Psoas muscle (tissue), 8 donors: ENCODE results near the gene CAMTA1. TPM values are rescaled to one million over a fixed set of nuclear protein-coding genes. Genes with fewer than 3 reads are reported as not detected.

Experiments
- ATAC-seq, 4 donors: fragments of 200-7000 bp; cut with Tn5 transposase; one replicate each; pipeline ENCODE4 v1.9.1; 2020; ENCODE audit warnings: moderate library complexity in 3 of 4, mild to moderate bottlenecking in 2 of 4
- DNase-seq, 2 donors: peaks; one replicate each; pipeline ENCODE4 v3.0.0-alpha.2; 2020
- H3K27ac ChIP-seq: fragments of 200-600 bp; one replicate; pipeline ENCODE4 v1.8.0; 2022
- H3K27me3 ChIP-seq, 3 donors: fragments of 200-600 bp in 1 of 3; one replicate each; pipeline versions ENCODE4 v1.6.1 to v1.8.0; 2013 to 2022; ENCODE audit warnings: low read length in 2 of 3, mild to moderate bottlenecking in 2 of 3, moderate library complexity in 1 of 3; ENCODE audit not compliant: insufficient read depth in 3 of 3
- H3K36me3 ChIP-seq, 2 donors: fragments of 200-600 bp in 1 of 2; one replicate each; pipeline versions ENCODE4 v1.6.1 to v1.8.0; 2013 to 2022; ENCODE audit warnings: low read depth in 1 of 2, mild to moderate bottlenecking in 1 of 2, moderate library complexity in 1 of 2; ENCODE audit not compliant: insufficient read depth in 1 of 2
- H3K4me1 ChIP-seq: fragments of 200-600 bp; one replicate; pipeline ENCODE4 v1.8.0; 2022
- H3K4me3 ChIP-seq: fragments of 200-600 bp; one replicate; pipeline ENCODE4 v1.8.0; 2022; ENCODE audit warnings: mild to moderate bottlenecking
- H3K9me3 ChIP-seq: fragments of 200-600 bp; one replicate; pipeline ENCODE4 v1.8.0; 2022
- CTCF ChIP-seq: fragments of 200-600 bp; IDR thresholded peaks from one replicate; pipeline ENCODE4 v1.8.0; 2022; ENCODE audit warnings: antibody characterized with exemption
- WGBS, 3 donors: extraction: QIAGEN DNeasy Blood & Tissue Kit; methylation state at CpG; one replicate each; pipeline versions ENCODE4 v1.1.6 to v1.1.7; 2013; 5-methylcytosine and 5-hydroxymethylcytosine counted together
- intact Hi-C, 2 donors: fragments of 100-400 bp; cut with DNase I; formaldehyde crosslinking; loops; one replicate each; pipeline versions ENCODE4 v1.11.0 to v1.14.2; 2022
- polyA plus RNA-seq, 3 donors: library from polyadenylated mRNA; stranded (reverse); fragments of 200-250 nt; gene quantifications; one replicate each; pipeline ENCODE4 v1.2.3, GENCODE V29; 2013
- total RNA-seq, 4 donors: library from RNA; stranded (reverse); fragmentation: NEBNext Ultra II Directional in 2 of 4; extraction: Animal tissue kit (Norgen Biotek cat#: 25700) in 2 of 4; gene quantifications; one replicate each; pipeline versions ENCODE4 v1.2.1 to v1.2.4, GENCODE V29; 2021 to 2023
- donor health status: healthy with polysubstance abuse.
- donor health status: DM: no; HTN: no; CAD: no; lungs with moderate emphysema.
- donor health status: Bipolar disorder and iron deficiency.
- donor health status: healthy.
- donor health status: DM: yes; HTN: yes; CAD: no.
- donor health status: DM: no; HTN: no; CAD: no.
- donor health status: DM: no; HTN: no; CAD: no.
- donor health status: DM: yes; HTN: yes; CAD: no.

Gene CAMTA1
- total and polyA plus RNA-seq, 7 donors, result 64.6 to 206 (median 76.5) TPM

GRCh38 chr1:7251454-7251800 is 466.2 kb downstream of the CAMTA1 start:
- Histone ChIP-seq H3K27ac (no peak overlapping the region), H3K4me3 (no peak overlapping the region), H3K9me3 (no peaks in the 10 kb centered on the region), H3K27me3 (peaks cover 0 to 6% (median 1%) of the 10 kb centered on the region in 3 donors), H3K36me3 (no peaks in the 10 kb centered on the region), H3K4me1 (no peaks in the 10 kb centered on the region)
- no peak for ATAC-seq
- 92 to 94% (median 94%) methylated on average over 10 of the region's 10 CpGs for WGBS, 3 donors
- intact Hi-C loops, result no loop called here
- TF ChIP-seq CTCF, result no peak
- no peak for DNase-seq

GRCh38 chr1:7252411-7253117 is 467.3 kb downstream of the CAMTA1 start:
- Histone ChIP-seq H3K27ac (no peak overlapping the region), H3K4me3 (no peak overlapping the region), H3K4me1 (no peaks in the 10 kb centered on the region), H3K27me3 (peaks cover 0 to 4% (median 1%) of the 10 kb centered on the region in 3 donors), H3K9me3 (no peaks in the 10 kb centered on the region), H3K36me3 (no peaks in the 10 kb centered on the region)
- WGBS, 3 donors, result 75 to 77% (median 75%) methylated on average over 12 of the region's 12 CpGs
- DNase-seq (no peak), ATAC-seq (no peak)
- TF ChIP-seq CTCF, result no peak
- intact Hi-C loops, result no loop called here

GRCh38 chr1:7253118-7253480 is 467.8 kb downstream of the CAMTA1 start:
- DNase-seq (no peak), ATAC-seq (no peak)
- intact Hi-C loops, result no loop called here
- Histone ChIP-seq H3K27ac (no peak overlapping the region), H3K4me3 (no peak overlapping the region), H3K4me1 (no peaks in the 10 kb centered on the region), H3K9me3 (no peaks in the 10 kb centered on the region), H3K36me3 (no peaks in the 10 kb centered on the region), H3K27me3 (peaks cover 0 to 1% (median 0%) of the 10 kb centered on the region in 3 donors)
- TF ChIP-seq CTCF, result no peak
- WGBS, 3 donors, result 86 to 93% (median 93%) methylated on average over 4 of the region's 4 CpGs

- Histone ChIP-seq H3K36me3 (no peaks in the 10 kb centered on the region), H3K4me1 (no peaks in the 10 kb centered on the region), H3K27ac (no peak overlapping the region), H3K4me3 (no peak overlapping the region), H3K9me3 (no peaks in the 10 kb centered on the region), H3K27me3 (peaks cover 0 to 1% (median 0%) of the 10 kb centered on the region in 3 donors)
- intact Hi-C loops, result no loop called here
- no peak for TF ChIP-seq CTCF
- DNase-seq (no peak), ATAC-seq (no peak)
- 75 to 85% (median 78%) methylated on average over 11 of the region's 11 CpGs for WGBS, 3 donors
These were observed 468.8 kb downstream of the CAMTA1 start for GRCh38 chr1:7253988-7254587.
